Measurements from ENCODE around the gene PPP1R27.

Gene PPP1R27

GRCh38 chr17:81810892-81811704, 23.8 kb downstream of the PPP1R27 start:
- Mint-ChIP-seq H3K36me3 (ENCODE audit: low read depth) (no peaks in the 10 kb centered on the region), H3K4me1 (no peaks in the 10 kb centered on the region), H3K27ac (no peak overlapping the region), H3K9me3 (no peaks in the 10 kb centered on the region), H3K4me3 (no peak overlapping the region), H3K27me3 (peaks cover 13% of the 10 kb centered on the region)
- DNase-seq (no peak), ATAC-seq (no peak)

GRCh38 chr17:81810476-81810875, 24.4 kb downstream of the PPP1R27 start:
- Mint-ChIP-seq H3K27ac (no peak overlapping the region), H3K4me3 (no peak overlapping the region), H3K9me3 (no peaks in the 10 kb centered on the region), H3K27me3 (peaks cover 15% of the 10 kb centered on the region), H3K4me1 (no peaks in the 10 kb centered on the region), H3K36me3 (ENCODE audit: low read depth) (no peaks in the 10 kb centered on the region)
- ATAC-seq: no peak
- DNase-seq: no peak

- no peak for ATAC-seq
- H3K27ac Mint-ChIP-seq: no peak overlapping the region
- no peaks in the 10 kb centered on the region for H3K36me3 Mint-ChIP-seq (ENCODE audit: low read depth)
- no peaks in the 10 kb centered on the region for H3K9me3 Mint-ChIP-seq
- H3K4me1 Mint-ChIP-seq: peaks cover 2% of the 10 kb centered on the region
- DNase-seq: no peak
- H3K27me3 Mint-ChIP-seq: peaks cover 20% of the 10 kb centered on the region
- H3K4me3 Mint-ChIP-seq: no peak overlapping the region
Observed at GRCh38 chr17:81809556-81809998, 25.3 kb downstream of the PPP1R27 start.

DNA sequence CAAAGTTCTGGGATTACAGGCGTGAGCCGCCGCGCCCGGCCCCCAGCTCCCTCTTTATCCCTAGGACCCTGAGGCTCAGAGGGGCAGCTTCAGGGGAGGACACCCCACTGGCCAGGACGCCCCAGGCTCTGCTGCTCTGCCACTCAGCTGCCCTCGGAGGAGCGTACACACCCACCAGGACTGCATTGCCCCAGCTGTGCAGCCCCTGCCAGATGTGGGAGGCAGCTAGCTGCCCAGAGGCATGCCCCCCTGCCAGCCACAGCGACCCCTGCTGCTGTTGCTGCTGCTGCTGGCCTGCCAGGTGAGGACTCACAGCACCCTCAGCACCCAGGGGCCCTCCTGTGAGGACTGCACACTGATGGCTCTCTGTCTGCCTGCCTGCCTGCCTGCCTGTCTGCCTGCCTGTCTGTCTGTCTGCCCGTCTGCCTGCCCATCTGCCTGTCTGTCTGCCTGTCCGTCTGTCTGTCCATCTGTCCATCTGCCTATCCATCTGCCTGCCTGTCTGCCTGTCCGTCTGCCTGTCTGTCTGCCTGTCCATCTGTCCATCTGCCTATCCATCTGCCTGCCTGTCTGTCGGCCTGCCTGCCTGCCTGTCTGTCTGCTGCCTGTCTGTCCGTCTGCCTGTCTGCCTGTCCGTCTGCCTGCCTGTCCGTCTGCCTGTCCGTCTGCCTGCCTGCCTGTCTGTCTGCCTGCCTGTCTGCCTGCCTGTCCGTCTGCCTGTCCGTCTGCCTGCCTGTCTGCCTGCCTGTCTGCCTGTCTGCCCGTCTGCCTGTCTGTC, 25.9 kb downstream of the PPP1R27 start:
- H3K27me3 Mint-ChIP-seq: peaks cover 20% of the 10 kb centered on the region
- H3K4me1 Mint-ChIP-seq: peaks cover 2% of the 10 kb centered on the region
- H3K36me3 Mint-ChIP-seq (ENCODE audit: low read depth): no peaks in the 10 kb centered on the region
- H3K4me3 Mint-ChIP-seq: no peak overlapping the region
- H3K27ac Mint-ChIP-seq: no peak overlapping the region
- DNase-seq (no peak), ATAC-seq (no peak)
- H3K9me3 Mint-ChIP-seq: no peaks in the 10 kb centered on the region

GRCh38 chr17:81807839-81808238, 27.0 kb downstream of the PPP1R27 start:
- Mint-ChIP-seq H3K9me3 (no peaks in the 10 kb centered on the region), H3K4me1 (peaks cover 2% of the 10 kb centered on the region), H3K27ac (no peak overlapping the region), H3K4me3 (no peak overlapping the region), H3K27me3 (peaks cover 26% of the 10 kb centered on the region), H3K36me3 (ENCODE audit: low read depth) (no peaks in the 10 kb centered on the region)
- no peak for DNase-seq
- no peak for ATAC-seq

- H3K36me3 Mint-ChIP-seq (ENCODE audit: low read depth): no peaks in the 10 kb centered on the region
- peaks cover 2% of the 10 kb centered on the region for H3K4me1 Mint-ChIP-seq
- H3K4me3 Mint-ChIP-seq: no peak overlapping the region
- no peak overlapping the region for H3K27ac Mint-ChIP-seq
- DNase-seq (no peak), ATAC-seq (no peak)
- H3K27me3 Mint-ChIP-seq: peaks cover 32% of the 10 kb centered on the region
- no peaks in the 10 kb centered on the region for H3K9me3 Mint-ChIP-seq
Observed at GRCh38 chr17:81807210-81807719, 27.6 kb downstream of the PPP1R27 start.

DNA sequence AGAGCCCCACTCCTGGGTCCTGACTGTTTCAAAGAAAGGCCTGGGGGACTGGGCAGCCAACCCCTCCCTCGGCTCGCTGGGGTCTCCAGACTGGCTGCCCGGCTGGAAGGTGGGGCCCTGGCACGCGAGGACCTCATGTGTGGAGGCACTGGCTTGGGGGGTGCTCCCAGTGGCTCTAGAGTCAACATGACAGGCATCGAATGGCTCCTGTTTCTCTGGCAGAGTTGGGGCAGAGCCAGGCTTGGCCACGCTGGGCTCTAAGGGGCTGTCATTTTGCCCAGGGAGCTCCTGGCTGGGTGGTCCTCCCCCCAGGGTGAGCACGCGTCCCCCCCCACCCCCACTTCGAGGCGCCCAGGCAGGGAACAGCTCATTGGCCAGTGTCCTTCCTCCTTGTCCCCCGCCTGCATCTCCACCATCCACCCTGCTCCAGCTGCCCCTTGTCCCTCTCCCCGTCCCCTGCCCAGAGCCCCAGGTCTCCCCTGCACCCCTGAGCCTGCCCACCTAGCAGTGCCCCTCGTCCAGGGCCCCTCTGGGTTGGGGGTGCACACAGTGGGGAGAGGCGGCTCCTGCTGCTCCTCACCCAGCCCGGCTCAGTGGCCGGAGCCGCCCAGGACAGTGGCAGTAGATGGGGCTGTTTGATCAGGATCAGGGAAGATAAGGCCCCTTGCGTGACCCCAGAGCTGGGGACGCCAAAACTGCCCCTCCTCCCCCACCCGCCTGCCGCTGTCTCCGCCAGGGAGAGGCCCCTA, 28.2 kb downstream of the PPP1R27 start:
- H3K4me1 Mint-ChIP-seq: peaks cover 2% of the 10 kb centered on the region
- no peak for ATAC-seq
- H3K27ac Mint-ChIP-seq: no peak overlapping the region
- H3K4me3 Mint-ChIP-seq: no peak overlapping the region
- peaks cover 39% of the 10 kb centered on the region for H3K27me3 Mint-ChIP-seq
- no peaks in the 10 kb centered on the region for H3K36me3 Mint-ChIP-seq (ENCODE audit: low read depth)
- DNase-seq: no peak
- no peaks in the 10 kb centered on the region for H3K9me3 Mint-ChIP-seq

DNA sequence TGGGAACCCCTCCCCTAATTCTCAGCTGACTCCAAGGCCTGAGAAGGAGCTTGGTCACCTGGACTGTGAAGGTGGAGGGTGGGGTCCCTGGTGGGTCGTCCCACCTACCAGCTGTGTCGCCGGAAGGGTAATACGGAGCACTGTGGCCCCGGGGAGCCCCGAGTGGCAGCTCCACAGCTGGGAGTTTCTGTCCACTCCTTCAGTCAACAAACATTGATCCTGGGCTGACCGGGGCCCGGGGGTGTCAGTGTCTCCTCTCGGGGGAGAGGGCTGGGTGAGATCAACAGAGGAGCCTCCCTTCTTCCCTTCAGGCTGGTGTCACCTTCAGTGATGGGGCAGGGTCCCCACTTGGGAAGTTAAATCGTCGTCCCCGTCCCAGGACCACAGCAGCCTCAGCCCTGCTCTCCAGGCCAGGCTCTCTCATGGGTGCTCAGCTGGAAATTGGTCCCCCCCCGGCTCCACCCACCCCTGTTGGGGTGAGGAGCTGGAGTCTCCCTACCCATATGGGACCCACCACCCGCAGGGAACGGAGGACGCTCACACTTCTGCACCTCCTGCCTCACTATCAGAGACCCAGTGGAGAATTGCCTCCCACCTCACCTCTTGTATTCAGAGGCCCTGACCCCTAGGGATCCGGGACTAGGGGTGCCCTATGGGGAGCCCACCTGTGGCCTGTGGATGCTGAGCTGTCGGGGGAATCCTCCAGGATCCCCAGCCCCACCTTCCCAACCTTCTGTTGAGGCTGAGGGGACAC, 29.0 kb downstream of the PPP1R27 start:
- H3K9me3 Mint-ChIP-seq: no peaks in the 10 kb centered on the region
- H3K36me3 Mint-ChIP-seq (ENCODE audit: low read depth): no peaks in the 10 kb centered on the region
- DNase-seq (no peak), ATAC-seq (no peak)
- H3K4me1 Mint-ChIP-seq: peaks cover 2% of the 10 kb centered on the region
- no peak overlapping the region for H3K27ac Mint-ChIP-seq
- no peak overlapping the region for H3K4me3 Mint-ChIP-seq
- peaks cover 45% of the 10 kb centered on the region for H3K27me3 Mint-ChIP-seq

- H3K4me3 Mint-ChIP-seq: no peak overlapping the region
- peaks cover 51% of the 10 kb centered on the region for H3K27me3 Mint-ChIP-seq
- no peak overlapping the region for H3K27ac Mint-ChIP-seq
- peaks cover 2% of the 10 kb centered on the region for H3K4me1 Mint-ChIP-seq
- ATAC-seq: no peak
- no peak for DNase-seq
- H3K36me3 Mint-ChIP-seq (ENCODE audit: low read depth): no peaks in the 10 kb centered on the region
- no peaks in the 10 kb centered on the region for H3K9me3 Mint-ChIP-seq
Observed at GRCh38 chr17:81804559-81805399, 30.1 kb downstream of the PPP1R27 start.

DNA sequence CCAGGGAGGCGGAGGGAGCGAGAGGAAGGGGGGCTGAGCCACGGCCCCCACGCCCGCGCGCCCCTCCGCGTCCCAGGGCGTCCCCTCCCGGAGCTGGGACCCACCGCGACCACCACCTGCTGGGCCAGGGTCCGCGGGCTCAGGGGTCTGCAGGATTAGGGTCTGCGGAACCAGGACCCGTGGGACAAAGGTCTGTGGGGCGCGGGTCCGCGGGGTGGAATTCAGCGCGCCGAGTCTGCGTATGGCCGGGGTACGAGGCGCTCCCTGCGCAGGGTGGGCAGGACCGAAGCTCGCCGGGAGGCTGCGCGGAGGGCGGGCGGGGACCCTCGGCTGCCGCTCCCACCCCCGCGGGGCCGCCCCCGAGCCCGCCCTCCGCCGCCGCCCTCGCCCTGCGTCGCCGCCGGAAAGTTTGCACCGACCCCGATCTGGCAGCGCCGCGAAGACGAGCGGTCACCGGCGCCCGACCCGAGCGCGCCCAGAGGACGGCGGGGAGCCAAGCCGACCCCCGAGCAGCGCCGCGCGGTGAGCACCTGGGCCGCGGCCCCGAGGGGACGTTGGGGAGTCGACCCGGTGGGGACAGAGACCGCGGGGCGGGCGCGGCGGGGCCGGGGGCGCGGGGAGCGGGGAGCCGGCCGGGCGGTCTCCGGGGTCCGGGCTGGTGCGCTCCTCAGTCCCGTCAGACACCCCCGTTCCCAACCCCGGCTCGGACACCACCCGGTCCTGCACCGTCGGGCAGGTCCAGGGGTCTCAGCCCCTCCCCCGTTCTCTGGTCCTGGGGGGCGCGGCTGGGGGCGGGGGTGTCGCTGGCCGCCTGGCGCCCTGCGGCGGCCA, 30.9 kb downstream of the PPP1R27 start, which contains the start of gene GCGR:
Gene GCGR (plus strand): TSS at position 423 of the 831 bp plus-strand sequence. CDS start 4,869 bp downstream, outside the sequence.
- H3K36me3 Mint-ChIP-seq (ENCODE audit: low read depth): no peaks in the 10 kb centered on the region
- ATAC-seq: no peak
- H3K4me1 Mint-ChIP-seq: peaks cover 2% of the 10 kb centered on the region
- H3K9me3 Mint-ChIP-seq: no peaks in the 10 kb centered on the region
- H3K27me3 Mint-ChIP-seq: peaks cover 49% of the 10 kb centered on the region
- no peak within 1 kb of the TSS for H3K27ac Mint-ChIP-seq
- DNase-seq: no peak
- H3K4me3 Mint-ChIP-seq: no peak within 1 kb of the TSS

DNA sequence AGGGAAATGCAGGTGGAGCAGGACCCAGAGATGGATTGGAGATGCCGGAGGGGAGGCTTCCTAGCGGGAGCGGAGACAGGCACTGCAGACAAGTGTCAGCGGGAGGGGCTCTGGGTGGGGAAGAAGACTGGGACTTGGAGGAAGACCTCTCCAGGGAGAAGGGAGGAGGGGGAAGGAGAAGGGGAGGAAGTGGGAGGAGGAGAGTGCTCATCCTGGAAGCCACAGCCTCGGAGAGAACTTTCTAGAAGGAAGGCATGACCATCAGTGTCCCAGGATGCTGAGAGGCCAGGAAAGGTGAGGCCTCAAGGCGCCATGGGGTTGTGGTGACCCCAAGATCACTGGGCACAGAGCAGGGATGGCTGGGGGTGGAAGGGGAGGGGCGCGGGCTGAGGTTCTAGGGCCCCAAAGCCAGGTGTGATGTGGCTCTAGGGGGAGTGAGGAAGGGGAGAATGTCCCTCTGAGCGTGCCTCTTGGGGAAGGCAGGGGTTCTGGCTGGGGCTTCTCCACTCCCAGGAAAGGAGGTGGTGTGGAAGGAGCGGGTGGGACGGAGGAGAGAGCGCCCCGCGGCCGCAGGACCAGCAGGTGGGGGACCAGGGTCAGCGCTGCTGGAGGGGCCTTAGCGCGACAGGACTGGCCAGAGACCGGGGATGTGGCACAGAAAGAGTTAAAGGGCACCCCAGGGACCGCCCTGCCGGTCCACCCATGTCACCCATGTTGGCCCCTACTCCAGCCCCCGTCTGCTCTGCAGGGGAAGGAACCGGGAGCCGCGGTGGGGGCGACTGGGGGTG, 31.8 kb downstream of the PPP1R27 start:
- Mint-ChIP-seq H3K4me3 (no peak overlapping the region), H3K36me3 (ENCODE audit: low read depth) (no peaks in the 10 kb centered on the region), H3K9me3 (no peaks in the 10 kb centered on the region), H3K4me1 (peaks cover 2% of the 10 kb centered on the region), H3K27me3 (peaks cover 49% of the 10 kb centered on the region), H3K27ac (no peak overlapping the region)
- DNase-seq (no peak), ATAC-seq (no peak)

All from activated naive CD8-positive, alpha-beta T cell treated with anti-CD3 and anti-CD28 coated beads, Interleukin-2, amount 50 U/mL, for 24 hours (primary cell).